SK-N-SH (cell line): ENCODE measurements around the gene TRAF2. TPM values are rescaled to one million over a fixed set of nuclear protein-coding genes. Genes with fewer than 3 reads are reported as not detected.

Source experiments
- CTCF ChIA-PET: fragments of 300-600, 350-600 bp; formaldehyde crosslinking; extraction: SDS; loops from one replicate; lab custom pipeline; 2021; lab: Yijun Ruan, JAX
- POLR2A ChIA-PET: fragments of 350-600 bp; sonication (Branson Sonifier 250); formaldehyde crosslinking; extraction: SDS; loops from one replicate; lab custom pipeline; 2020; ENCODE audit warnings: antibody characterized with exemption, inconsistent platforms; lab: Yijun Ruan, JAX
- DNase-seq: peaks from one replicate; pipeline ENCODE4 v3.0.0; 2012
- H2AFZ ChIP-seq: fragments of 200-600 bp; sonication (generic); 2 replicates; pipeline ENCODE4 v1.8.1; 2016; ENCODE audit warnings: antibody characterized with exemption, mild to moderate bottlenecking, low read depth
- H3F3A ChIP-seq: fragments of 200-600 bp; sonication (generic); replicated peaks from 2 replicates; pipeline ENCODE3; 2016; ENCODE audit warnings: antibody characterized with exemption, mild to moderate bottlenecking; ENCODE audit not compliant: insufficient read depth
- H3K27ac ChIP-seq, 2 experiments: fragments of 200-500 bp in 1 of 2; fragments of 200-600 bp in 1 of 2; sonication (Bioruptor generic) in 1 of 2; sonication (generic), shearing (Covaris generic) in 1 of 2; 2 replicates each; pipeline versions ENCODE4 v1.5.1 to v1.6.1; 2014 to 2016; ENCODE audit warnings: low read depth in 2 of 2, inconsistent platforms in 1 of 2, low read length in 1 of 2, mild to moderate bottlenecking in 1 of 2, mixed read lengths in 1 of 2
- H3K27me3 ChIP-seq: fragments of 200-600 bp; sonication (generic), shearing (Covaris generic); 2 replicates; pipeline ENCODE4 v1.6.1; 2016; ENCODE audit warnings: mixed run types; ENCODE audit not compliant: insufficient read depth
- H3K36me3 ChIP-seq, 2 experiments: fragments of 200-500 bp in 1 of 2; fragments of 200-600 bp in 1 of 2; sonication (Bioruptor generic) in 1 of 2; sonication (generic) in 1 of 2; replicated peaks in 1 of 2; 2 replicates each; pipeline versions ENCODE3 to v1.5.1; 2014 to 2016; ENCODE audit warnings: low read length in 1 of 2, mild to moderate bottlenecking in 1 of 2; ENCODE audit not compliant: insufficient read depth in 2 of 2, control insufficient read depth in 1 of 2
- H3K4me1 ChIP-seq, 2 experiments: fragments of 200-500 bp in 1 of 2; fragments of 200-600 bp in 1 of 2; sonication (Bioruptor generic) in 1 of 2; sonication (generic), shearing (Covaris generic) in 1 of 2; 2 replicates each; pipeline versions ENCODE4 v1.5.1 to v1.6.1; 2014 to 2016; ENCODE audit warnings: low read depth in 1 of 2, low read length in 1 of 2, mixed run types in 1 of 2; ENCODE audit not compliant: insufficient read depth in 2 of 2, control insufficient read depth in 1 of 2
- H3K4me2 ChIP-seq: fragments of 200-600 bp; sonication (generic), shearing (Covaris generic); 2 replicates; pipeline ENCODE4 v1.6.1; 2017; ENCODE audit warnings: mixed run types
- H3K4me3 ChIP-seq, 2 experiments: fragments of 200-500 bp in 1 of 2; fragments of 200-600 bp in 1 of 2; sonication (Bioruptor generic) in 1 of 2; sonication (generic), shearing (Covaris generic) in 1 of 2; 2 replicates each; pipeline versions ENCODE4 v1.5.1 to v1.8.1; 2014 to 2016; ENCODE audit warnings: low read depth in 2 of 2, inconsistent platforms in 1 of 2, low read length in 1 of 2, mild to moderate bottlenecking in 1 of 2, mixed read lengths in 1 of 2, moderate library complexity in 1 of 2
- H3K79me2 ChIP-seq: fragments of 200-600 bp; sonication (generic); 2 replicates; pipeline ENCODE4 v1.8.1; 2017; ENCODE audit warnings: mild to moderate bottlenecking; ENCODE audit not compliant: insufficient read depth
- H3K9ac ChIP-seq: fragments of 200-600 bp; sonication (generic); 2 replicates; pipeline ENCODE4 v1.6.1; 2017; ENCODE audit warnings: mixed run types
- H3K9me2 ChIP-seq: fragments of 200-600 bp; sonication (generic); 2 replicates; pipeline ENCODE4 v1.6.1; 2017; ENCODE audit warnings: mixed run types
- H3K9me3 ChIP-seq: fragments of 200-600 bp; sonication (generic); 2 replicates; pipeline ENCODE4 v1.6.1; 2017; ENCODE audit warnings: mixed run types, mild to moderate bottlenecking, moderate library complexity
- H4K20me1 ChIP-seq: fragments of 200-600 bp; sonication (generic); 2 replicates; pipeline ENCODE4 v1.6.1; 2017; ENCODE audit warnings: mild to moderate bottlenecking, mixed run types; ENCODE audit not compliant: insufficient read depth
- CHD2 ChIP-seq: fragments of 150-350 bp; IDR thresholded peaks from 2 replicates; pipeline ENCODE4 v1.6.1; 2018; ENCODE audit warnings: low read length; ENCODE audit not compliant: partially characterized antibody
- EP300 ChIP-seq, 2 experiments: IDR thresholded peaks; 2 replicates each; pipeline versions ENCODE4 v1.4.0 to v1.6.1; 2012; ENCODE audit warnings: borderline replicate concordance in 1 of 2, low read depth in 1 of 2, low read length in 1 of 2
- EZH2phosphoT487 ChIP-seq: fragments of 200-600 bp; sonication (generic); IDR thresholded peaks from 2 replicates; pipeline ENCODE4 v1.6.1; 2017; ENCODE audit warnings: low read depth, mixed run types, mild to moderate bottlenecking, antibody characterized with exemption, moderate library complexity, borderline replicate concordance
- FOXM1 ChIP-seq: IDR thresholded peaks from 2 replicates; pipeline ENCODE4 v1.4.0; 2012; ENCODE audit warnings: low read depth, mild to moderate bottlenecking
- RAD21 ChIP-seq: IDR thresholded peaks from 2 replicates; pipeline ENCODE4 v1.6.1; 2012; ENCODE audit warnings: mild to moderate bottlenecking, low read length
- RCOR1 ChIP-seq: fragments of 150-350 bp; IDR thresholded peaks from 2 replicates; pipeline ENCODE4 v1.6.1; 2017; ENCODE audit warnings: antibody characterized with exemption, low read length
- SIN3A ChIP-seq: IDR thresholded peaks from 2 replicates; pipeline ENCODE4 v1.6.1; 2012; ENCODE audit warnings: low read depth, mild to moderate bottlenecking, low read length, moderate library complexity, borderline replicate concordance
- TAF1 ChIP-seq: IDR thresholded peaks from 2 replicates; pipeline ENCODE4 v1.6.1; 2012; ENCODE audit warnings: low read depth, mild to moderate bottlenecking, low read length, moderate library complexity, borderline replicate concordance
- TCF12 ChIP-seq: IDR thresholded peaks from 2 replicates; pipeline ENCODE4 v1.4.0; 2012
- WGBS: methylation state at CpG from one replicate; pipeline ENCODE4 v1.1.6; 2017; ENCODE audit warnings: low lambda C conversion rate; 5-methylcytosine and 5-hydroxymethylcytosine counted together
- polyA plus RNA-seq, 3 experiments: library from polyadenylated mRNA; depleted of rRNA; stranded (reverse); fragments of >200 nt; gene quantifications; 2 replicates each; pipeline ENCODE4 v1.2.3, GENCODE V29; 2012
- TF ChIP-seq, protein P1 (sequence below): fragments of 200-600 bp; sonication (generic); IDR thresholded peaks from 2 replicates; pipeline ENCODE4 v1.6.1; 2017; ENCODE audit warnings: antibody characterized with exemption, mild to moderate bottlenecking, moderate library complexity
- TF ChIP-seq, protein P2 (sequence below): IDR thresholded peaks from 2 replicates; pipeline ENCODE4 v1.6.1; 2012; ENCODE audit warnings: mild to moderate bottlenecking, low read depth, low read length, moderate library complexity
- TF ChIP-seq, protein P3 (sequence below): IDR thresholded peaks from 2 replicates; pipeline ENCODE4 v1.4.0; 2012; ENCODE audit warnings: low read depth
- TF ChIP-seq, protein P4 (sequence below): fragments of 150-350 bp; IDR thresholded peaks from 2 replicates; pipeline ENCODE4 v1.6.1; 2016; ENCODE audit warnings: mild to moderate bottlenecking, low read depth, low read length

The TRAF2 gene
- polyA plus RNA-seq, 1 of the 3 experiments (the other 2 are of a cell fraction): 15.4 TPM

DNA sequence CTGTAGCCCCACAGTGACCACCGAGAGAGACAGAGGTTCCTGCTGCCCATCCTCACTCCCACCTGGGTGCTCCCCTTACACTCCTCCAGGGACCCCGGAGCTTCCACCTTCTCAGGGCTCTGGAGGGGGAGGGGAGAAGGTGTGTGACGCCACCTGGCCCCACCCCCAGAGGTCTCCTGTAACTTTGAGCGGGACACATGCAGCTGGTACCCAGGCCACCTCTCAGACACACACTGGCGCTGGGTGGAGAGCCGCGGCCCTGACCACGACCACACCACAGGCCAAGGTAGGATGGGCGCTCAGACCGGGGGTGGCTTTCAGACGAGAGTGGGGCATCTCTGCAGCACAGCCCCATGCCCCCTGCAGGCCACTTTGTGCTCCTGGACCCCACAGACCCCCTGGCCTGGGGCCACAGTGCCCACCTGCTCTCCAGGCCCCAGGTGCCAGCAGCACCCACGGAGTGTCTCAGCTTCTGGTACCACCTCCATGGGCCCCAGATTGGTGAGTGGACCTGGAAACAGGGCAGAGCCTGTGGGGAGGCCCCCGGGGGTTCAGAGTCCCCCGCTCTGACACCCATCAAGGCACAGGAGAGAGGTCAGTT, 29.7 kb upstream of the TRAF2 start:
- Histone ChIP-seq H3K4me1 (peaks cover 0 to 13% of the 10 kb centered on the region in 2 experiments; a peak in 3 of 4 replicates), H3K9ac (no peak overlapping the region), H3K27ac (no peak overlapping the region; a peak in 1 of 4 replicates), H3K27me3 (no peaks in the 10 kb centered on the region), H3F3A (no peaks in the 10 kb centered on the region), H4K20me1 (no peaks in the 10 kb centered on the region), H3K9me2 (no peaks in the 10 kb centered on the region), H2AFZ (no peak overlapping the region), H3K79me2 (no peaks in the 10 kb centered on the region), H3K4me3 (no peak overlapping the region), H3K9me3 (no peaks in the 10 kb centered on the region), H3K36me3 (peaks cover 0 to 12% of the 10 kb centered on the region in 2 experiments), H3K4me2 (no peak overlapping the region)
- POLR2A ChIA-PET: no interaction called here
- TF ChIP-seq, protein P1, sequence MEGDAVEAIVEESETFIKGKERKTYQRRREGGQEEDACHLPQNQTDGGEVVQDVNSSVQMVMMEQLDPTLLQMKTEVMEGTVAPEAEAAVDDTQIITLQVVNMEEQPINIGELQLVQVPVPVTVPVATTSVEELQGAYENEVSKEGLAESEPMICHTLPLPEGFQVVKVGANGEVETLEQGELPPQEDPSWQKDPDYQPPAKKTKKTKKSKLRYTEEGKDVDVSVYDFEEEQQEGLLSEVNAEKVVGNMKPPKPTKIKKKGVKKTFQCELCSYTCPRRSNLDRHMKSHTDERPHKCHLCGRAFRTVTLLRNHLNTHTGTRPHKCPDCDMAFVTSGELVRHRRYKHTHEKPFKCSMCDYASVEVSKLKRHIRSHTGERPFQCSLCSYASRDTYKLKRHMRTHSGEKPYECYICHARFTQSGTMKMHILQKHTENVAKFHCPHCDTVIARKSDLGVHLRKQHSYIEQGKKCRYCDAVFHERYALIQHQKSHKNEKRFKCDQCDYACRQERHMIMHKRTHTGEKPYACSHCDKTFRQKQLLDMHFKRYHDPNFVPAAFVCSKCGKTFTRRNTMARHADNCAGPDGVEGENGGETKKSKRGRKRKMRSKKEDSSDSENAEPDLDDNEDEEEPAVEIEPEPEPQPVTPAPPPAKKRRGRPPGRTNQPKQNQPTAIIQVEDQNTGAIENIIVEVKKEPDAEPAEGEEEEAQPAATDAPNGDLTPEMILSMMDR: 0 out of 2 replicates have a peak, but pooled peaks have one; percentile 13
- TF ChIP-seq, protein P2, sequence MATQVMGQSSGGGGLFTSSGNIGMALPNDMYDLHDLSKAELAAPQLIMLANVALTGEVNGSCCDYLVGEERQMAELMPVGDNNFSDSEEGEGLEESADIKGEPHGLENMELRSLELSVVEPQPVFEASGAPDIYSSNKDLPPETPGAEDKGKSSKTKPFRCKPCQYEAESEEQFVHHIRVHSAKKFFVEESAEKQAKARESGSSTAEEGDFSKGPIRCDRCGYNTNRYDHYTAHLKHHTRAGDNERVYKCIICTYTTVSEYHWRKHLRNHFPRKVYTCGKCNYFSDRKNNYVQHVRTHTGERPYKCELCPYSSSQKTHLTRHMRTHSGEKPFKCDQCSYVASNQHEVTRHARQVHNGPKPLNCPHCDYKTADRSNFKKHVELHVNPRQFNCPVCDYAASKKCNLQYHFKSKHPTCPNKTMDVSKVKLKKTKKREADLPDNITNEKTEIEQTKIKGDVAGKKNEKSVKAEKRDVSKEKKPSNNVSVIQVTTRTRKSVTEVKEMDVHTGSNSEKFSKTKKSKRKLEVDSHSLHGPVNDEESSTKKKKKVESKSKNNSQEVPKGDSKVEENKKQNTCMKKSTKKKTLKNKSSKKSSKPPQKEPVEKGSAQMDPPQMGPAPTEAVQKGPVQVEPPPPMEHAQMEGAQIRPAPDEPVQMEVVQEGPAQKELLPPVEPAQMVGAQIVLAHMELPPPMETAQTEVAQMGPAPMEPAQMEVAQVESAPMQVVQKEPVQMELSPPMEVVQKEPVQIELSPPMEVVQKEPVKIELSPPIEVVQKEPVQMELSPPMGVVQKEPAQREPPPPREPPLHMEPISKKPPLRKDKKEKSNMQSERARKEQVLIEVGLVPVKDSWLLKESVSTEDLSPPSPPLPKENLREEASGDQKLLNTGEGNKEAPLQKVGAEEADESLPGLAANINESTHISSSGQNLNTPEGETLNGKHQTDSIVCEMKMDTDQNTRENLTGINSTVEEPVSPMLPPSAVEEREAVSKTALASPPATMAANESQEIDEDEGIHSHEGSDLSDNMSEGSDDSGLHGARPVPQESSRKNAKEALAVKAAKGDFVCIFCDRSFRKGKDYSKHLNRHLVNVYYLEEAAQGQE: no peak
- no peak for TF ChIP-seq CHD2
- CTCF ChIA-PET: interaction anchor here (1.4 kb wide), 1 partner anchor 14 kb away, joined by 4 read pairs; the partner anchor contains the start of gene AJM1
- no peak for DNase-seq
- 84% methylated on average over 5 of the region's 14 CpGs for WGBS

DNA sequence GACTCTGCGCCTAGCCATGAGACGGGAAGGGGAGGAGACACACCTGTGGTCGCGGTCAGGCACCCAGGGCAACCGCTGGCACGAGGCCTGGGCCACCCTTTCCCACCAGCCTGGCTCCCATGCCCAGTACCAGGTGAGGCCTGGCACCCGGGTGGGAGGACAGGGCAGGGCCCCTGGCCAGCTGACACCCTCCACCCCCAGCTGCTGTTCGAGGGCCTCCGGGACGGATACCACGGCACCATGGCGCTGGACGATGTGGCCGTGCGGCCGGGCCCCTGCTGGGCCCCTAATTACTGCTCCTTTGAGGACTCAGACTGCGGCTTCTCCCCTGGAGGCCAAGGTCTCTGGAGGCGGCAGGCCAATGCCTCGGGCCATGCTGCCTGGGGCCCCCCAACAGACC, 29.1 kb upstream of the TRAF2 start:
- ChIA-PET CTCF (no interaction called here), POLR2A (no interaction called here)

More for the DNA sequence above, 29.1 kb upstream of the TRAF2 start:
- no peak overlapping the region for H3K9ac ChIP-seq
- no peak overlapping the region; a peak in 1 of 4 replicates for H3K27ac ChIP-seq
- H3F3A ChIP-seq: no peaks in the 10 kb centered on the region
- no peak overlapping the region for H3K4me2 ChIP-seq
- no peaks in the 10 kb centered on the region for H3K79me2 ChIP-seq
- H3K9me3 ChIP-seq: no peaks in the 10 kb centered on the region
- peaks cover 0 to 13% of the 10 kb centered on the region in 2 experiments; a peak in 3 of 4 replicates for H3K4me1 ChIP-seq
- H3K9me2 ChIP-seq: no peaks in the 10 kb centered on the region
- WGBS: 94% methylated on average over 7 of the region's 19 CpGs
- TF ChIP-seq TCF12: no peak
- TF ChIP-seq FOXM1: no peak
- no peak for TF ChIP-seq TAF1
- TF ChIP-seq EP300 (IDR thresholded peaks at IDR 0.05; ENCODE audit: borderline replicate concordance in 1 of 2, low read depth in 1 of 2, low read length in 1 of 2): no peak
- TF ChIP-seq RCOR1: no peak
- TF ChIP-seq, protein P3, sequence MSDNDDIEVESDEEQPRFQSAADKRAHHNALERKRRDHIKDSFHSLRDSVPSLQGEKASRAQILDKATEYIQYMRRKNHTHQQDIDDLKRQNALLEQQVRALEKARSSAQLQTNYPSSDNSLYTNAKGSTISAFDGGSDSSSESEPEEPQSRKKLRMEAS: no peak
- TF ChIP-seq, protein P1: no peak
- TF ChIP-seq, protein P4, sequence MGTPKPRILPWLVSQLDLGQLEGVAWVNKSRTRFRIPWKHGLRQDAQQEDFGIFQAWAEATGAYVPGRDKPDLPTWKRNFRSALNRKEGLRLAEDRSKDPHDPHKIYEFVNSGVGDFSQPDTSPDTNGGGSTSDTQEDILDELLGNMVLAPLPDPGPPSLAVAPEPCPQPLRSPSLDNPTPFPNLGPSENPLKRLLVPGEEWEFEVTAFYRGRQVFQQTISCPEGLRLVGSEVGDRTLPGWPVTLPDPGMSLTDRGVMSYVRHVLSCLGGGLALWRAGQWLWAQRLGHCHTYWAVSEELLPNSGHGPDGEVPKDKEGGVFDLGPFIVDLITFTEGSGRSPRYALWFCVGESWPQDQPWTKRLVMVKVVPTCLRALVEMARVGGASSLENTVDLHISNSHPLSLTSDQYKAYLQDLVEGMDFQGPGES: no peak
- no peak for TF ChIP-seq RAD21
- no peak for TF ChIP-seq SIN3A
- TF ChIP-seq EZH2phosphoT487: no peak
- no peak for DNase-seq
- peaks cover 0 to 17% of the 10 kb centered on the region in 2 experiments for H3K36me3 ChIP-seq
- H2AFZ ChIP-seq: no peak overlapping the region
- no peaks in the 10 kb centered on the region for H4K20me1 ChIP-seq
- no peak overlapping the region for H3K4me3 ChIP-seq
- no peaks in the 10 kb centered on the region for H3K27me3 ChIP-seq
